GM23248 (cell line): Measurements from ENCODE around the gene ZNF70.

Experiments
- EZH2 ChIP-seq: fragments of 200-600 bp; sonication (generic); IDR thresholded peaks from 2 replicates; pipeline ENCODE4 v1.6.1; 2018; ENCODE audit warnings: antibody characterized with exemption, mild to moderate bottlenecking; ENCODE audit not compliant: insufficient read depth, poor library complexity, severe bottlenecking
- EZH2phosphoT487 ChIP-seq: fragments of 200-600 bp; sonication (generic); IDR thresholded peaks from 2 replicates; pipeline ENCODE4 v1.6.1; 2018; ENCODE audit warnings: antibody characterized with exemption, moderate library complexity, mild to moderate bottlenecking, low read depth; ENCODE audit not compliant: insufficient read depth

DNA sequence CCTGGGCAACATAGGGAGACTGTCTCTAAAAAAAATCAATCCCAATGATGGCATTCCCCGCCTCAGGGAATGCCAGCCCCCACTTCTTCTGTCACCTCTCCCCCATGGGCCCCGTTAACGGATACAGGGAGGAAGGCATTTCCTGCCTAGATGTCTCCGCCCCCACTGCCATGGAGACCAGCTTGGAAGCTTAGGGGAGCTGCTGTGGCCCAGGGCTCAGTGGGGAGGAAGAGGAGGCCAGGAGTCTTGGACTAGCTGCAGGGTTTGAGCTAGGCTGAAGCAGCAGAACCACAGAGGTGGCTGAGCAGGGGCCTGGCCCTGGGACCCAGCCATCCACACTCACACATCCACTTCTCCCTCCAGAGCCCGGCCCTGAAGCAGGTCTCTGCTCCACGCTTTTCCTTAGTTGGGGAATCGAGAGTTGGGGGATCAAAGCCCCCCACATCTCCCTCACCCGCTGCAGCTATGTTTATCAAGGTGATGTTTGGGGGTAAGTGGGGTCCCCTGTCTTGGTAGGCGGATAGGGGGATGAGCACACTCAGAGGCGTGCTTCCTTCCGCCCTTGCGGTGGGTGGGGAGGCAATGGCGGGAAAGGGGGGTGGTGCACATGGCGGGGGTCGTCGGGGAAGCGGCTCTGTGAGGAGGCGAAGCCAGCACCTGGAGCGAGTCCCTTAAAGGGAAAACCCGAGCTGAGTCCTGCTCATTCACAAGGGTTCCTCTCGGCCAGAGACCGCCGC is 12.1 kb upstream of the ZNF70 start, which contains the start of gene C22orf15:
- TF ChIP-seq EZH2 (no peak), EZH2phosphoT487 (no peak)
